AG08396 (cell line): ENCODE measurements around the gene C9orf153.

Source experiments
- DNase-seq: peaks from one replicate; pipeline ENCODE4 v3.0.0; 2012; ENCODE audit warnings: low spot score, mixed read lengths

The C9orf153 gene

DNA sequence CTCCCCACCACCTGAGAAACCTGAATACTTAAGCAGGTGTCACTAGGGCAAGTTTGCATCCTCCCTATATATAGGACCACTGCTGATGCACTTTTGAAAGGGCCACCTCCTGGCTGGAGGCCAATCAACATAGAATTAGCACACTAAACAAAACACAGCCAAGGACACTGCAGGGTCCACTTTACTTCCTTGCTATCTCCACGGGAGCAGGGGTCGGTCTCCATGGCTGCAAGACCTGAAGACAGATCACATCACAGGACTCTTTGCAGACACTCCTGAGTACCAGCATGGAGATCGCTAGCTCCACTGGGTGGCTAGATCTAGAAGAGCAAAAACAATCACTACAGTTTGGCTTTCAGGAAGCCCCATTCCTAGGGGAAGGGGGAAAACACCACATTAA is 72.3 kb downstream of the C9orf153 start:
- no peak for DNase-seq

DNA sequence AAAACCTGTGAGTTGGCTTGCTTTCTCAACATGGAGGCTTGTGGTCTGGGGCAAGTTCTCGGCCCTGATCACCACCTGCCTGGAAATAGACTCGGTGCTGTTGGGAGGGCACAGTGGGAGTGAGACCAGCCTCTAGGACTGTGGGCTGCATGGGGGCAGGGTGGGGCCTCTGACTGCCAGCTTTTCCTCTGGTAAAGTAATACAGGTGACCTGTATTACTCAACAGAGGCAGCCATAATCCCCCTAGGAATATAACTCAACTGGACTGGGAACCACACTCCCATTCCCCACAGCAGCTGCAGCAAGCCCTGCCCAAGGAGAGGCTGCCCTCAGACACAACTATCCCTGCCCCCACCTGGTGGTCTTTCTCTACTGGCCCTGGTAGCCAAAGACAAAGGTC is 72.8 kb downstream of the C9orf153 start:
- DNase-seq = no peak

DNA sequence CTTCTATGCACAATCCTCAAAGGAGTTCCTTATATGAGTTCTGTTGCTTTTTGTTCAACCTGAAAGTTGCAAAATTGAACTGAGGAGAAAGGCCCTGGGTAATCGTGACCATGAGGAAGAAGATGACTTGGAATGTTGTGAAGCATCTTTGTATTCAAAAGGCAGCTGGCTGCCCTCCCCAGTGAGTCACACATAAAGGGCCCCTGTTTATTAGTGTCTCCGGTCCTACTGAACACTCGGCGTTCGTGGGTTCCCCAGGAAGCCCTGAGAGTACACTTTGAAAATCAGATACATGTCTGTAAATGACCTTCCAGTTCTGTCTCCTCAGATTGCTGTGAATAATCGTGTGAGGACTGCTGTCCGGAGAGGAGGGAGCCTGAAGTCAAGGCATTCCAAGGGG is 73.6 kb downstream of the C9orf153 start:
- DNase-seq = no peak

DNA sequence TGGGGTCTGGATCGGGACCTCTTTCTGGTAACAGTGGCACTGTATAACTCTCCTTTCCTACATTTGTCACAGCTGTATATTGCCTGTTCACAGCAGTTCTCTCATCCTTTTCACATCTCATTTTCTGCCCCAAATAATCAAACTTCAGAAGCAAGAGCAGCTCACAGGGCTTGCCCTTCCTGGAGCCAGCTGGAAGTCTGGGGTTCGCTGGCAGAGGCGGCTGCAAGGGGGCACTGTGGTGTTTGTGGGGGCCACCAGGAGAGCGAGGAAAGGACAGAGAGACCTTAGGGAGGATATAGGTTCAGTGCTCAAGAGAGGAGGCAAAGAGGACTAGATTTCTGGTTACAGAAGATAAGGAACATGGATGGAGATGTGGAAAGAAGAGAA is 75.3 kb downstream of the C9orf153 start:
- no peak for DNase-seq

DNA sequence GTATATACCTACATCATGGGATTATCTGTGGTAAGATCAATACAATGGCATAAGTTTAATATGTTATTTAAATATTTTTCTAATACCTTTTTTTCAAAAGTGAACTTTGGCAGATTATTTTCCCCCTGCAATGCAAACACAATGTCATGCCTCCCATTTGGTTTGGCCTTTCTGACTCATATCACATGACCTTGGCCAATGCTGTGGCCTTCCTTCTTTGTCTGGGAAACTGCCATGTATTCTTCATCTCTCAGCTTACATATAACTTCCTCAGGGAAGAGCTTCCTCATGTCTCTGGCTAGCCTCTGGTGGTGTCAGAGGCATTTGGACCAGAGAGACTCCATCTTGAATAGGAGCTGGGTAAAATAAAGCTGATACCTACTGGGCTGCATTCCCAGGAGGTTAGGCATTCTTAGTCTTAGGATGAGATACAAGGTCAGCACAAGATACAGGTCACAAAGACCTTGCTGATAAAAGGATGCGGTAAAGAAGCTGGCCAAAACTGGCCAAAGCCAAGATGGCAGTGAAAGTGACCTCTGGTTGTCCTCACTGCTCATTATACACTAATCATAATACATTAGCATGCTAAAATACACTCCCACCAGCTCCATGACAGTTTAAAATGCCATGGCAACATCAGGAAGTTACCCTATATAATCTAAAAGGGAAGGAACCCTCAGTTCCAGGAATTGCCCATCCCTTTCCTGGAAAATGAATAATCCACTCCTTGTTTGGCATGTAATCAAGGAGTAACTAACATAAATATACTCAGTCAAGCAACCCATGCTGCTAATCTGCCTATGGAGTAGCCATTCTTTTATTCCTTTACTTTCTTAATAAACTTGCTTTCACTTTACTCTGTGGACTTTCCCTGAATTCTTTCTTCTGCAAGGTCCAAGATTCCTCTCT is 76.0 kb downstream of the C9orf153 start:
- no peak for DNase-seq

DNA sequence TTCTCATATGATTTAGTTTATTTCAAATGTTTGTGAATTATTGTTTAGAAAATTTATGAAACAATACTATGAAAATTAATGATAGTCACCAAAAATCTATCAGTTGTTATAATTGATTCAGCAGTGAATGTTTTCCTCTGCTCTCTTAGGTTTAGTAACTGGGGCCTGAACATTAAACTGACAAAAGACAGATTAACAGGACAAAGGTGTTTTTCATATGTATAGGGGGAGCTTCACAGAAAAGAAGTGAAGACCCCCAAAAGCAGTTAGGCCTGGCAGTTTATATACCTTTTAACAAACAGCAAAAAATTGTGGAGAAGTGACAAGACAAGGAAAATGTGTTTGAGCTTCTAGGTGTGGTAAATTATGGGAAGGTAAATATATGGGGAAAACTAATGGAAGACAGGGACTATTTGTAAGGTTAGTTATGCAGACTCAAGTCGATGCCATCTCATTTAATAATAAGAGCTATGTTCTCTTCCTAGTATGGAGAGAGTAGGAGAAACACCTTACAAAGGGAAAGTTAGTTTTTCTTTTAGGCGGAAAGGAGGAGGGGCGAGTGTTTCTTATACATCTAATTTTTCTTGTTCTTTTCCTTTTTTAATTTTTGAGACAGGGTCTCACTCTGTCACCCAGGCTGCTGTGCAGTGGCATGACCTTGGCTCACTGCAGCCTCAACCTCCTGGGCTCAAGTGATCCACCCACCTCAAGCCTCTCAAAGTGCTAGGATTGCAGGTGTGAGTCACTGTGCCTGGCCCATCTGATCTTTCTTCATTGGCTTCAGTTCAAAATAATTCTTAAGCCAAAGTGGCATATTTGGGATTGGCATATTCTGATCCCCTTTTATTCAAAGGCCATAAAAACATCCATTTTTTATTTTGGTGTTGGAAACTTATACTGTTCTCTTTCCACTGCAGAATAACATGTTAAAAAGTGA is 77.8 kb downstream of the C9orf153 start:
- DNase-seq = no peak

GRCh38 chr9:86178503-86178902 is 81.0 kb downstream of the C9orf153 start:
- DNase-seq = no peak

DNA sequence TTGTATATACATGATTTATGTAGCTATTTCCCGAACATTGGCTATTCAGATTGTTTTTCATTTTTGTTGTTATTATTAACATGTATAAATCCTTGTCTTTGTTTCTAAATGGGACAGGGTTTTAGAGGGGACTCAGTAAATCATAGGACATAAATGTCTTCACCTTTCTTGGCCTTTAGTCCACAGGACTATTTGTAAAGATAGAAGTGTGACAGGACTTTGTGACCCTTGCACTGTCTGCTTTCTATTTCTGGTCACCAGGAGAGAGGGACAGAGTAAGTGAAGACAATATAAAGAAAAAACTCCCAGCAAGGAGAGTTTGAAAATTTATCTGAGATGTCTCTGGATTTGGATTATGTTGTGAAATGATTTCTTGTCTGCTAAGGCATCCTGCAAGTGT is 81.5 kb downstream of the C9orf153 start:
- DNase-seq = no peak

GRCh38 chr9:86176468-86176867 is 83.0 kb downstream of the C9orf153 start:
- no peak for DNase-seq

DNA sequence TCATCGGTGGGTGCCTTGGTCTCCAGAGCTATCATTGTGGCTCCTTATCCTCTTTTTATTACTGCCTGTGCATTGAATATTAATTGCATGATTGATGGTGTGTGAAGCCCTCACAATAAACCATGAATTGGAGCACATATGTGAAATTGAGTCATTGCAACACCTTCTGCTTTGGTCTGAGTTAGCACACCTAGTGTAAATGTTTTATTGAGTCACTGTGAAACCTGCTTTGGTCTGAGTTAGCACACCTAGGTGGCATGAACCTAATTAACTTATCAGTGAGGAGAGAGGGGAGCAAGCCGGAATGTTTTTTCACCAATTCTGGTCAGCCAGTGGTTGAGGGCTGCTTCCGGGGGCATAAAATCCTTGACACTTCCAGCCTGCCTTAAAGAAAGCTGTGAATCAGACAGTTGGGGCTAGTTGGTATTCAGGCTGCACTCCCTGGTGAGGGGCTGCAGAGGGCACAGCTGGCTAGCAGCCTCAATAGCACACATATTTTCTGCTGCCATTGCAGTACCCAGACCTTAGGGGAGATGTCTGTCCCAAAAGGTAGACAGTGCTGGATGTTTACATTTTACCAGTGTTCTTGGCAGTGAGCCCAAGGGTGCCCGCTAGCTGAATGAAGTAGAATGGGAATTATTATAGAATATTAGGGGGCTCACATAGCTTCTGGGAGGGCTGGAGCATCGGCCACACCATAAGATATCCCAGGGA is 83.6 kb downstream of the C9orf153 start:
- no peak for DNase-seq

DNA sequence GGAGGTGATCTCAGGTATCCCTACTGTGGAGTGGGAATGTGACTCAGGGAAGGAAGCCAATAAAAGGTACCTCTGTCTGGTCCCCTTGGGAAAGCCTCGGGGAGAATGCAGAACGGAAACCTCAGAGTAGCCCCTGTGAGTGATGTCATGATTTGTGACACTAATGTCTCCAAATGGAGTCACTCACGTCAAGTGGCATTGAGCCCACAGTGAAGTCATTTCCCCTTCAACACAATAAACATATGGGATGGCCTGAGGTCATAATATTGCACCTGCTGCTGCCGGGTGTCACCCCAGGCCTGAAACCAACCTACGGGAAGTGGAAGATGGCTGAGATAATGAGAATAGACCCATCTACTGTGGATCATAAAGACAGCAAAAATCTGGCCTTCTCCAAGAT is 84.2 kb downstream of the C9orf153 start:
- DNase-seq = no peak
